Mesendoderm (in vitro differentiated cells): ENCODE results near the gene WDR48. TPM values are rescaled to one million over a fixed set of nuclear protein-coding genes. Genes with fewer than 3 reads are reported as not detected.

ENCODE experiments used
- DNase-seq: peaks from one replicate; pipeline ENCODE4 v3.0.0; 2013
- H2AK5ac ChIP-seq: 2 replicates; pipeline ENCODE4 v1.6.1; 2013; ENCODE audit warnings: low read length, inconsistent platforms
- H2BK120ac ChIP-seq: 2 replicates; pipeline ENCODE4 v1.6.1; 2013; ENCODE audit warnings: low read depth, mild to moderate bottlenecking, low read length, moderate library complexity, mixed read lengths
- H2BK15ac ChIP-seq: replicated peaks from 2 replicates; pipeline ENCODE4 v1.6.1; 2013; ENCODE audit warnings: low read depth, mild to moderate bottlenecking, moderate library complexity
- H2BK5ac ChIP-seq: 2 replicates; pipeline ENCODE4 v1.6.1; 2013; ENCODE audit warnings: low read length, inconsistent platforms
- H3K18ac ChIP-seq: 2 replicates; pipeline ENCODE4 v1.6.1; 2013; ENCODE audit warnings: mild to moderate bottlenecking, low read length, mixed read lengths
- H3K23ac ChIP-seq: one replicate; pipeline ENCODE4 v1.6.1; 2013; ENCODE audit warnings: low read length
- H3K27ac ChIP-seq: 2 replicates; pipeline ENCODE4 v1.5.1; 2013; ENCODE audit warnings: low read depth, mild to moderate bottlenecking, inconsistent platforms, low read length, moderate library complexity
- H3K27me3 ChIP-seq: 2 replicates; pipeline ENCODE4 v1.6.1; 2013; ENCODE audit warnings: low read length, control low read depth, mild to moderate bottlenecking, inconsistent platforms; ENCODE audit not compliant: insufficient read depth, poor library complexity
- H3K36me3 ChIP-seq: 2 replicates; pipeline ENCODE4 v1.6.1; 2013; ENCODE audit warnings: low read length, inconsistent platforms; ENCODE audit not compliant: control insufficient read depth, insufficient read depth
- H3K4ac ChIP-seq: one replicate; pipeline ENCODE4 v1.6.1; 2013; ENCODE audit warnings: low read depth, mild to moderate bottlenecking, low read length, moderate library complexity
- H3K4me1 ChIP-seq: 2 replicates; pipeline ENCODE4 v1.6.1; 2013; ENCODE audit warnings: low read depth, low read length, inconsistent platforms; ENCODE audit not compliant: control insufficient read depth
- H3K4me2 ChIP-seq: 2 replicates; pipeline ENCODE4 v1.6.1; 2013; ENCODE audit warnings: low read length
- H3K4me3 ChIP-seq: 2 replicates; pipeline ENCODE4 v1.5.1; 2013; ENCODE audit warnings: mild to moderate bottlenecking, low read length
- H3K56ac ChIP-seq: one replicate; pipeline ENCODE4 v1.6.1; 2013; ENCODE audit warnings: low read length
- H3K79me1 ChIP-seq: 2 replicates; pipeline ENCODE4 v1.6.1; 2013; ENCODE audit warnings: low read length, inconsistent platforms
- H3K79me2 ChIP-seq: 2 replicates; pipeline ENCODE4 v1.6.1; 2013; ENCODE audit warnings: mild to moderate bottlenecking, low read length; ENCODE audit not compliant: control insufficient read depth, insufficient read depth
- H3K9ac ChIP-seq: 2 replicates; pipeline ENCODE4 v1.6.1; 2013; ENCODE audit warnings: low read length, inconsistent platforms
- H4K5ac ChIP-seq: one replicate; pipeline ENCODE4 v1.6.1; 2013; ENCODE audit warnings: low read length
- H4K8ac ChIP-seq: one replicate; pipeline ENCODE4 v1.6.1; 2013; ENCODE audit warnings: low read depth, mild to moderate bottlenecking, control low read depth, low read length, moderate library complexity
- WGBS: extraction: QIAGEN DNeasy Blood & Tissue Kit; methylation state at CpG from one replicate; pipeline ENCODE4 v1.1.7; 2013; ENCODE audit warnings: low lambda C conversion rate, missing lambda C conversion rate; ENCODE audit not compliant: insufficient coverage; ENCODE audit errors: extremely low coverage; 5-methylcytosine and 5-hydroxymethylcytosine counted together
- polyA plus RNA-seq, 2 experiments: library from polyadenylated mRNA; stranded (reverse); fragments of 200-250 nt; gene quantifications; one replicate each; pipeline ENCODE4 v1.2.3, GENCODE V29; 2013

Gene WDR48
- polyA plus RNA-seq (2013, experiment 1 of 2): 30.5 TPM
- 30.2 TPM for polyA plus RNA-seq (2013, experiment 2 of 2)

- Histone ChIP-seq H3K27ac (peak within 1 kb of the TSS; percentile 72), H3K9ac (peak within 1 kb of the TSS; percentile 73), H2BK120ac (peak within 1 kb of the TSS; percentile 46), H3K23ac (no peak within 1 kb of the TSS), H2AK5ac (no peak within 1 kb of the TSS), H4K5ac (no peak within 1 kb of the TSS), H3K79me1 (peaks cover 6% of the 10 kb centered on the region), H4K8ac (no peak within 1 kb of the TSS), H3K4me3 (peak within 1 kb of the TSS; percentile 87), H3K56ac (peak within 1 kb of the TSS; percentile 92), H3K36me3 (no peaks in the 10 kb centered on the region), H3K4me1 (no peaks in the 10 kb centered on the region), H2BK5ac (no peak within 1 kb of the TSS), H3K79me2 (peaks cover 20% of the 10 kb centered on the region), H3K18ac (peak within 1 kb of the TSS; percentile 60), H3K4me2 (peak within 1 kb of the TSS; percentile 61), H2BK15ac (no peak within 1 kb of the TSS), H3K4ac (peak within 1 kb of the TSS; percentile 78), H3K27me3 (no peaks in the 10 kb centered on the region)
- peak; percentile 98 for DNase-seq
- no CpG with 5 or more reads among the region's 68 CpGs for WGBS
Observed at GRCh38 chr3:39051649-39052561, at the start of gene WDR48, which contains the start of gene SCN11A. WDR48 (plus strand) TSS chr3:39052016; CDS start chr3:39052026, 10 bp downstream. SCN11A (minus strand) TSS chr3:39051944; CDS start chr3:38950362, 101,582 bp downstream.

GRCh38 chr3:39005295-39005694 is 46.5 kb upstream of the WDR48 start:
- DNase-seq: no peak
- no peak overlapping the region for H3K4me2 ChIP-seq
- no peaks in the 10 kb centered on the region for H3K79me1 ChIP-seq
- no peaks in the 10 kb centered on the region for H3K79me2 ChIP-seq
- no peaks in the 10 kb centered on the region for H3K36me3 ChIP-seq
- H3K4me1 ChIP-seq: no peaks in the 10 kb centered on the region
- no peak overlapping the region for H4K5ac ChIP-seq
- H2BK120ac ChIP-seq: no peak overlapping the region
- H3K23ac ChIP-seq: no peak overlapping the region
- no peak overlapping the region for H4K8ac ChIP-seq
- no peaks in the 10 kb centered on the region for H3K27me3 ChIP-seq
- H3K56ac ChIP-seq: peak overlapping the region; percentile 34
- H2AK5ac ChIP-seq: no peak overlapping the region
- H2BK5ac ChIP-seq: no peak overlapping the region
- no peak overlapping the region for H3K18ac ChIP-seq
- H3K4me3 ChIP-seq: no peak overlapping the region
- H3K9ac ChIP-seq: no peak overlapping the region
- no peak overlapping the region for H3K27ac ChIP-seq
- H2BK15ac ChIP-seq: no peak overlapping the region
- WGBS: no CpG with 5 or more reads among the region's 2 CpGs
- H3K4ac ChIP-seq: no peak overlapping the region

- peak; percentile 53 for DNase-seq
- no peak overlapping the region for H3K9ac ChIP-seq
- H3K4me3 ChIP-seq: no peak overlapping the region
- no peak overlapping the region for H3K23ac ChIP-seq
- WGBS: no CpG with 5 or more reads among the region's 2 CpGs
- H3K36me3 ChIP-seq: no peaks in the 10 kb centered on the region
- H2AK5ac ChIP-seq: no peak overlapping the region
- peaks cover 3% of the 10 kb centered on the region for H3K4me1 ChIP-seq
- no peaks in the 10 kb centered on the region for H3K79me1 ChIP-seq
- H3K18ac ChIP-seq: no peak overlapping the region
- H2BK5ac ChIP-seq: no peak overlapping the region
- no peak overlapping the region for H3K56ac ChIP-seq
- H2BK120ac ChIP-seq: no peak overlapping the region
- no peak overlapping the region for H4K8ac ChIP-seq
- no peak overlapping the region for H2BK15ac ChIP-seq
- H3K27me3 ChIP-seq: peaks cover 2% of the 10 kb centered on the region
- H3K4me2 ChIP-seq: no peak overlapping the region
- H3K4ac ChIP-seq: no peak overlapping the region
- H3K27ac ChIP-seq: no peak overlapping the region
- no peak overlapping the region for H4K5ac ChIP-seq
- no peaks in the 10 kb centered on the region for H3K79me2 ChIP-seq
Observed at GRCh38 chr3:39011191-39011736, 40.6 kb upstream of the WDR48 start.

- Histone ChIP-seq H3K4me3 (no peak overlapping the region), H3K27ac (no peak overlapping the region), H2BK15ac (no peak overlapping the region), H3K79me2 (no peaks in the 10 kb centered on the region), H3K79me1 (no peaks in the 10 kb centered on the region), H3K23ac (no peak overlapping the region), H2AK5ac (no peak overlapping the region), H3K9ac (no peak overlapping the region), H3K56ac (no peak overlapping the region), H3K36me3 (no peaks in the 10 kb centered on the region), H3K4ac (no peak overlapping the region), H2BK120ac (no peak overlapping the region), H3K4me1 (peaks cover 3% of the 10 kb centered on the region), H3K27me3 (peaks cover 2% of the 10 kb centered on the region), H4K5ac (no peak overlapping the region), H2BK5ac (no peak overlapping the region), H4K8ac (no peak overlapping the region), H3K4me2 (no peak overlapping the region), H3K18ac (no peak overlapping the region)
- peak; percentile 85 for DNase-seq
- no CpG with 5 or more reads among the region's 2 CpGs for WGBS
Observed at GRCh38 chr3:39013289-39013688, 38.5 kb upstream of the WDR48 start.

GRCh38 chr3:39013921-39014509 is 37.8 kb upstream of the WDR48 start:
- Histone ChIP-seq H2BK15ac (no peak overlapping the region), H3K4me1 (peaks cover 3% of the 10 kb centered on the region), H2BK120ac (no peak overlapping the region), H3K27me3 (peaks cover 2% of the 10 kb centered on the region), H3K27ac (no peak overlapping the region), H4K8ac (no peak overlapping the region), H4K5ac (peak overlapping the region; percentile 77), H3K9ac (no peak overlapping the region), H3K56ac (no peak overlapping the region), H3K18ac (no peak overlapping the region), H3K4me3 (no peak overlapping the region), H2BK5ac (no peak overlapping the region), H3K23ac (no peak overlapping the region), H3K4ac (no peak overlapping the region), H3K79me1 (no peaks in the 10 kb centered on the region), H3K79me2 (no peaks in the 10 kb centered on the region), H3K36me3 (no peaks in the 10 kb centered on the region), H2AK5ac (no peak overlapping the region), H3K4me2 (no peak overlapping the region)
- WGBS: no CpG with 5 or more reads among the region's 4 CpGs
- DNase-seq: no peak
